Vagina (tissue), 2 donors: Measurements from ENCODE around the gene TGFBR2. TPM values are rescaled to one million over a fixed set of nuclear protein-coding genes. Genes with fewer than 3 reads are reported as not detected.

Source experiments
- DNase-seq, 2 donors: peaks; one replicate each; pipeline ENCODE4 v3.0.0-alpha.2; 2017; ENCODE audit errors: extremely low spot score in 2 of 2
- H3K27ac ChIP-seq: fragments of 200-600 bp; sonication (generic); one replicate; pipeline ENCODE4 v1.5.1; 2019
- H3K27me3 ChIP-seq: fragments of 200-600 bp; sonication (generic); one replicate; pipeline ENCODE4 v1.5.1; 2019
- H3K36me3 ChIP-seq, 2 donors: fragments of 200-600 bp; sonication (generic); one replicate each; pipeline ENCODE4 v1.5.1; 2017 to 2019
- H3K4me1 ChIP-seq: fragments of 200-600 bp; sonication (generic); one replicate; pipeline ENCODE4 v1.5.1; 2019
- H3K4me3 ChIP-seq, 2 donors: fragments of 200-600 bp; sonication (generic); 1 replicate in 1 of 2; 2 replicates in 1 of 2; pipeline ENCODE4 v1.5.1; 2016 to 2019
- H3K9me3 ChIP-seq: fragments of 200-600 bp; sonication (generic); one replicate; pipeline ENCODE4 v1.5.1; 2019
- POLR2A ChIP-seq, 2 donors: fragments of 450-650 bp; IDR thresholded peaks; one replicate each; pipeline ENCODE4 v1.6.1; 2017; ENCODE audit warnings: antibody characterized with exemption in 2 of 2, mild to moderate bottlenecking in 2 of 2, moderate library complexity in 2 of 2
- POLR2AphosphoS5 ChIP-seq, 2 donors: sonication (generic); formaldehyde crosslinking; IDR thresholded peaks; one replicate each; pipeline ENCODE4 v1.9.0; 2017; ENCODE audit warnings: antibody characterized with exemption in 2 of 2, mild to moderate bottlenecking in 2 of 2, low read depth in 1 of 2; ENCODE audit not compliant: insufficient read depth in 1 of 2
- intact Hi-C: fragments of 100-400 bp; cut with DNase I; formaldehyde crosslinking; loops from one replicate; pipeline ENCODE4 v1.15.1; 2023
- total RNA-seq: library from RNA; depleted of rRNA; stranded (reverse); fragments of >200 nt; gene quantifications from one replicate; pipeline ENCODE4 v1.2.3, GENCODE V29; 2016
- TF ChIP-seq, protein P1 (sequence below), 3 experiments: fragments of 450-650 bp in 2 of 3; fragments of 200-600 bp in 1 of 3; sonication (generic) in 1 of 3; IDR thresholded peaks; one replicate each; pipeline ENCODE4 v1.5.1; 2017 to 2019; ENCODE audit warnings: antibody characterized with exemption in 3 of 3, mild to moderate bottlenecking in 2 of 3, moderate library complexity in 2 of 3

Gene TGFBR2
- total RNA-seq, 1 donor from 2014 or later: 176 TPM

DNA sequence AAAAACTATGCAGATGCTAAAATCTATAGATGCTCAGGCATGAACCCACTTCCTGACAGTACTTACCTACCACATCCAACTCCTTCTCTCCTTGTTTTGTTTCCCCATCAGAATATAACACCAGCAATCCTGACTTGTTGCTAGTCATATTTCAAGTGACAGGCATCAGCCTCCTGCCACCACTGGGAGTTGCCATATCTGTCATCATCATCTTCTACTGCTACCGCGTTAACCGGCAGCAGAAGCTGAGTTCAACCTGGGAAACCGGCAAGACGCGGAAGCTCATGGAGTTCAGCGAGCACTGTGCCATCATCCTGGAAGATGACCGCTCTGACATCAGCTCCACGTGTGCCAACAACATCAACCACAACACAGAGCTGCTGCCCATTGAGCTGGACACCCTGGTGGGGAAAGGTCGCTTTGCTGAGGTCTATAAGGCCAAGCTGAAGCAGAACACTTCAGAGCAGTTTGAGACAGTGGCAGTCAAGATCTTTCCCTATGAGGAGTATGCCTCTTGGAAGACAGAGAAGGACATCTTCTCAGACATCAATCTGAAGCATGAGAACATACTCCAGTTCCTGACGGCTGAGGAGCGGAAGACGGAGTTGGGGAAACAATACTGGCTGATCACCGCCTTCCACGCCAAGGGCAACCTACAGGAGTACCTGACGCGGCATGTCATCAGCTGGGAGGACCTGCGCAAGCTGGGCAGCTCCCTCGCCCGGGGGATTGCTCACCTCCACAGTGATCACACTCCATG is 65.3 kb downstream of the TGFBR2 start:
- Histone ChIP-seq H3K27me3 (no peaks in the 10 kb centered on the region), H3K36me3 (peaks cover 0 to 37% of the 10 kb centered on the region in 2 donors), H3K4me3 (no peak overlapping the region), H3K4me1 (peaks cover 54% of the 10 kb centered on the region), H3K27ac (no peak overlapping the region), H3K9me3 (no peaks in the 10 kb centered on the region)
- no peak for DNase-seq
- TF ChIP-seq POLR2A (IDR thresholded peaks at IDR 0.05) (no peak), POLR2AphosphoS5 (IDR thresholded peaks at IDR 0.05; ENCODE audit: insufficient read depth in 1 of 2, low read depth in 1 of 2) (no peak)
- TF ChIP-seq, protein P1, sequence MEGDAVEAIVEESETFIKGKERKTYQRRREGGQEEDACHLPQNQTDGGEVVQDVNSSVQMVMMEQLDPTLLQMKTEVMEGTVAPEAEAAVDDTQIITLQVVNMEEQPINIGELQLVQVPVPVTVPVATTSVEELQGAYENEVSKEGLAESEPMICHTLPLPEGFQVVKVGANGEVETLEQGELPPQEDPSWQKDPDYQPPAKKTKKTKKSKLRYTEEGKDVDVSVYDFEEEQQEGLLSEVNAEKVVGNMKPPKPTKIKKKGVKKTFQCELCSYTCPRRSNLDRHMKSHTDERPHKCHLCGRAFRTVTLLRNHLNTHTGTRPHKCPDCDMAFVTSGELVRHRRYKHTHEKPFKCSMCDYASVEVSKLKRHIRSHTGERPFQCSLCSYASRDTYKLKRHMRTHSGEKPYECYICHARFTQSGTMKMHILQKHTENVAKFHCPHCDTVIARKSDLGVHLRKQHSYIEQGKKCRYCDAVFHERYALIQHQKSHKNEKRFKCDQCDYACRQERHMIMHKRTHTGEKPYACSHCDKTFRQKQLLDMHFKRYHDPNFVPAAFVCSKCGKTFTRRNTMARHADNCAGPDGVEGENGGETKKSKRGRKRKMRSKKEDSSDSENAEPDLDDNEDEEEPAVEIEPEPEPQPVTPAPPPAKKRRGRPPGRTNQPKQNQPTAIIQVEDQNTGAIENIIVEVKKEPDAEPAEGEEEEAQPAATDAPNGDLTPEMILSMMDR (IDR thresholded peaks at IDR 0.05): no peak
- intact Hi-C loops: no loop called here

- intact Hi-C loops: no loop called here
- no peak for DNase-seq
- Histone ChIP-seq H3K4me1 (peaks cover 54% of the 10 kb centered on the region), H3K27me3 (no peaks in the 10 kb centered on the region), H3K27ac (no peak overlapping the region), H3K36me3 (peaks cover 0 to 41% of the 10 kb centered on the region in 2 donors), H3K4me3 (no peak overlapping the region), H3K9me3 (no peaks in the 10 kb centered on the region)
- TF ChIP-seq POLR2A (IDR thresholded peaks at IDR 0.05) (no peak), POLR2AphosphoS5 (IDR thresholded peaks at IDR 0.05; ENCODE audit: insufficient read depth in 1 of 2, low read depth in 1 of 2) (no peak)
- TF ChIP-seq, protein P1 (IDR thresholded peaks at IDR 0.05): no peak
These were observed 65.9 kb downstream of the TGFBR2 start for GRCh38 chr3:30672287-30672735.

- DNase-seq: no peak
- Histone ChIP-seq H3K9me3 (no peaks in the 10 kb centered on the region), H3K27ac (no peak overlapping the region), H3K27me3 (no peaks in the 10 kb centered on the region), H3K4me3 (no peak overlapping the region), H3K36me3 (peaks cover 0 to 48% of the 10 kb centered on the region in 2 donors), H3K4me1 (peaks cover 52% of the 10 kb centered on the region)
- TF ChIP-seq, protein P1 (IDR thresholded peaks at IDR 0.05): no peak
- no peak for TF ChIP-seq POLR2A (IDR thresholded peaks at IDR 0.05)
- no peak for TF ChIP-seq POLR2AphosphoS5 (IDR thresholded peaks at IDR 0.05; ENCODE audit: insufficient read depth in 1 of 2, low read depth in 1 of 2)
- intact Hi-C loops: no loop called here
These were observed 66.6 kb downstream of the TGFBR2 start for GRCh38 chr3:30672959-30673358.

GRCh38 chr3:30673425-30674341 is 67.3 kb downstream of the TGFBR2 start:
- no peak for TF ChIP-seq POLR2A (IDR thresholded peaks at IDR 0.05)
- no peak for TF ChIP-seq POLR2AphosphoS5 (IDR thresholded peaks at IDR 0.05; ENCODE audit: insufficient read depth in 1 of 2, low read depth in 1 of 2)
- Histone ChIP-seq H3K4me3 (no peak overlapping the region), H3K27me3 (no peaks in the 10 kb centered on the region), H3K4me1 (peaks cover 54% of the 10 kb centered on the region), H3K36me3 (peaks cover 0 to 55% of the 10 kb centered on the region in 2 donors), H3K27ac (peak overlapping the region; percentile 29), H3K9me3 (no peaks in the 10 kb centered on the region)
- DNase-seq: no peak
- intact Hi-C loops: no loop called here

DNA sequence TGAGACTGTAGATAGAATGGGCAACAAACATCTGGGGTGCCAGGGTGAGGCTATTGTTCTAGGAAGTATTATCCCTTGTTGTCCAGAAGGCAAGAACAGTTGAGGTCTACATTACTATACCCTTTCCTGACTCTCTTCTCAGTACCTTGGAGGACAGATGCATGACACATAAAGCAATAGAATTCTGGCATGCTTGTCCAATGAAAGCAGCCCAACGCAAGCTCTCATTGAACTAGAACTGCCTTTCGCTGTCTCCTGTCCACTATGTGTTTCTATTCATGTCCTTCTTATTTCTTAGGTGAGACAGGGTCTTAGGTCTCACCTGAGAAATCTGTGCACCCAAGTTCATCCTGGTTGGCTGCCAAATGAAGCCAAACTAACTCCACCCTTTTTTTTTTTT is 68.6 kb downstream of the TGFBR2 start:
- no peak for TF ChIP-seq POLR2A (IDR thresholded peaks at IDR 0.05)
- TF ChIP-seq, protein P1 (IDR thresholded peaks at IDR 0.05): no peak
- no peak for TF ChIP-seq POLR2AphosphoS5 (IDR thresholded peaks at IDR 0.05; ENCODE audit: insufficient read depth in 1 of 2, low read depth in 1 of 2)
- no peak for DNase-seq
- H3K9me3 ChIP-seq: no peaks in the 10 kb centered on the region
- peaks cover 0 to 60% of the 10 kb centered on the region in 2 donors for H3K36me3 ChIP-seq
- H3K27me3 ChIP-seq: no peaks in the 10 kb centered on the region
- peaks cover 67% of the 10 kb centered on the region for H3K4me1 ChIP-seq
- H3K27ac ChIP-seq: no peak overlapping the region
- intact Hi-C loops: no loop called here
- no peak overlapping the region for H3K4me3 ChIP-seq
